H1 (cell line): ENCODE measurements around the gene KRT72. TPM values are rescaled to one million over a fixed set of nuclear protein-coding genes. Genes with fewer than 3 reads are reported as not detected.

Experiments
- CHD7 ChIP-seq: fragments of 300-600 bp; sonication (generic); IDR thresholded peaks from 2 replicates; pipeline ENCODE4 v1.7.1; 2012; ENCODE audit warnings: low read length, moderate library complexity, mild to moderate bottlenecking, inconsistent platforms; ENCODE audit not compliant: insufficient replicate concordance
- USF2 ChIP-seq: IDR thresholded peaks from 2 replicates; pipeline ENCODE4 v1.6.1; 2011; ENCODE audit warnings: low read length, improper control_type of control experiment
- polyA plus RNA-seq, 7 experiments: library from polyadenylated mRNA; depleted of rRNA in 3 of 7; stranded (reverse) in 5 of 7; unstranded in 2 of 7; fragments of >200 nt in 5 of 7; fragments of 200-250 nt in 2 of 7; gene quantifications; 1 replicate in 5 of 7; 2 replicates in 1 of 7; 4 replicates in 1 of 7; pipeline versions ENCODE4 v1.2.1 to v1.2.3, GENCODE V29; 2011 to 2013; ENCODE audit warnings: missing spikeins in 2 of 7, mixed read lengths in 2 of 7
- total RNA-seq: library from RNA; stranded (reverse); fragmentation: NEBNext Ultra II Directional; extraction: Animal tissue kit (Norgen Biotek cat#: 25700); gene quantifications from 2 replicates; pipeline ENCODE4 v1.2.1, GENCODE V29; 2021

The KRT72 gene
- total and polyA plus RNA-seq, 2 of the 8 experiments (the other 6 are each of a cell fraction or from before 2014, with no cell fraction given): not detected

GRCh38 chr12:52608826-52609630 lies 7.8 kb upstream of the KRT72 start (continued):
- TF ChIP-seq USF2 (no peak), CHD7 (no peak)
- TF ChIP-seq, all 59 proteins: peak for 0
